Colon (tissue), 2 donors: ENCODE data around the gene CLNS1A.
"Not testable (repeated sequence)": the region's sequence is repeated elsewhere in the genome, so short reads cannot be mapped to it uniquely, and the experiment has no call there.

Source experiments
- FAIRE-seq: peaks from 2 replicates; lab custom pipeline; 2012; peaks lifted over from hg19 to GRCh38; lab: Jason Lieb, UNC
- donor health status: control.
- donor health status: control.

Gene CLNS1A

DNA sequence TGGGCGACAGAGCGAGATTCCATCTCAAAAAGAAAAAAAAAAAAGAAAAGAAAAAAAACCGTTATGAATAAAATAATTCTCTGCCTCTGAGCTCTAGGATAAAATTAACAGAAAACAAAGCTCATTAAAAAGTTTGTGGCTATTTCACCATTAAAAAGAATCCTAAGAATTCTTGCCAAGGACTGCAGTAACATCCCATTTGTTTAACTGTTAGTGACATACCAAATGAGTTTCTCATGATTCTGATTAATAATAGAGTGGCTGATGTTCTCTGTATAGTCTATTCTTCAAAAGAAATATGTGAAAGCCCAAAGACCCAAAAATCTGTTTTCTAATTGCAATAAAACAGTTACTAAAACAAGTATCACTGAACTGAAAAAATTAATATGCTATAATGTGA is 19.7 kb downstream of the CLNS1A start:
- no peak for FAIRE-seq

DNA sequence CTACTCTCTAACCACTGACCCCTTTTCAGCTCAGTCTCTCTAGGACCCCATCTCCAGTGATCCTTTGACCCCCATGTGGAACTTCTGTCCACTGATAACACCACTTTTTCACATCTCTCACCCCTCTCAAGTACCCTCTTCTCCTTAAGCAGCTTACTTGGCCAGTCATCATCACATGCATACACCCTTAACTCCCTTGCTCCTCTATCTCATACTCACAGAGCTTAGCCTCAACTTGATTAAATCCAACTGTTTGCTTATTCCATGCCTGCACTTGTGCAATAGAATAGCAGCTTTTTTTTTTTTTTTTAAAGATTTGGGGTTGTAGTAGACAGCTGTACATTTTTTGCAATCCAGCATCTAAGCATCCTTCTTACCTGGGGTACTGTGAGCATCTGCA is 25.7 kb downstream of the CLNS1A start:
- no peak for FAIRE-seq

DNA sequence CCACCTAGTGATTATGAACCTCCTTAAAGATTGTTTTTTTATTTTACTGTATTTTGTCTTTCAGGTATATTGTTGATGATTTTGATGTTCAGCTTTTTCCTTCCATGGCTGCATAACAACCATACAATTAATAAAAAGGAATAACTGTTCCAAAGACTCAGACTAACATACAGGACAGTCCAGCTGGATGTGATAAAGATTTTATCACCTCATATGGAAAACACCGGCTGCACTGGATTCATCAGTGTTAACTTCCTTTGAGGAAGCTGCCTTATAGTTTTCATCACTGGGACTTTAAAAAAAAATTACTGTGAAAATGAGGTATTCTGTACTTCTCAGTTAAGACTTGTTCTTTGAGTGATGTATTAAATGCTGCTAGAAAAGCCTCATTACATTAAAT is 28.4 kb downstream of the CLNS1A start:
- FAIRE-seq: no peak

DNA sequence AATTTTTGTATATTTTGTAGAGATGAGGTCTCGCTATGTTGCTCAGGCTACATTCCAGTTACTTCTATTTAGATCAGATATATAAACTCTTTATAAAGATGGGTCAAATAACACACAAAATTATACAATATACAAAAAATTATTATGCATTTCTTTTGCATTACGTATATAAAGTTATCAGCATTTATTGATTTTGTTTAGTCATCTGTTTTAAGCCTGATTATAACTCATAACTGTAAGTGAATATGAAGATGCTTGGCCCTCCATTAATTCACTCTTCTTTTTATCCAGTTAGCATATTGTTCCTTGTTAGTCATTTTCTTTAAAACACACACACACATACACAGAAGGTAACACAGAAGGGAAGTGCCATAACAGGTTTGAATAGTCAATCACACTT is 33.3 kb downstream of the CLNS1A start:
- no peak for FAIRE-seq

DNA sequence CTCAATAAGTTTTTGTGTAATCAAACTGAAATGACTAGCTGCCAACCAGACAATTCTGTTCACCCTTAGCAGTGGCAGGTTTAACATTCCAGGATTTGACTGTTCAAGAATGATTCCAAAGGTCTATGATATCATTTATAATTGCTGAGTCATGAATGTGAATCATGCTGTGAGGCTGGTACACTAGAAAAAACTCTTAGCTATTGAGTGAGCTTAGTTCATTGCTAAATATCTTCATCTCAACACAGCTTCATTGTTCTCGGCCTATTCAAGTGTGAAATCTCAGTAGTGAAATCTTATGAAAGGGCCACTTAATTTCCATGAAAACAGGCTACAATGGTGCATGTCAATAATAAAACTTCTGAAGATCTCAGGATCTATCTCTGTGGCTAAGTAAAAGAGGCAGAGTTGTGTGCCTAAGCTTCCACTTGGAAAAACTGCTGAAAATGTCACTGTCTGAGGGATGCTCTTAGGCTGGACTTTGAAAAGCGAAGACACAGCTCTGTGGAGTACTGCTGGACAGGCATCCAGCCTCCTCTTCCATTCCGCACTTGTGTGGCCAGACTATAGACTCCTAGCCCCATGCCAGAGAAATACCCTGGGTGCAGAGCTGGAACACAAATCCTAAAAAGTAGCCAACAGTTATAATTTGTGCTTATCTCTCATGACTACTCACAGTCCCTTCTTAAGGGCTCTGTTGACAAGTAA is 35.1 kb downstream of the CLNS1A start:
- FAIRE-seq: no peak

DNA sequence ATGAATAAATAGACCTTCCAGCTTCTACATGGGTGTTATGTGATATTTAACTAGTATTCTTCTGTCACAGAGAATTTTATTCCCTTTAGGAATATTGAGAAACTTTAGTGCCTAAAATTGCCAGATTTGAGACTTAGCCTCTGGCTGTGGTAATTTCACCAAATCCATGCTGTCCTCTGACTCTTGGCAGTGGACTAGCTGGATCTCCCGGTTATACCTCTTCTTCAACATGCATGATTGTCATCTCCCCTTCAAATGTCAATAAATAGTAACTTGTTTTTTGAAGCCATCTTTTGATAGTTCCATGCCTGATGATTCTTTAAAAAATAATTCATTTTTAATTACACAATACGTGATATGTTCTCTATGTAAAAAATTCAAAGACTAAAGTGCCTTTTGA is 39.4 kb downstream of the CLNS1A start:
- no peak for FAIRE-seq

DNA sequence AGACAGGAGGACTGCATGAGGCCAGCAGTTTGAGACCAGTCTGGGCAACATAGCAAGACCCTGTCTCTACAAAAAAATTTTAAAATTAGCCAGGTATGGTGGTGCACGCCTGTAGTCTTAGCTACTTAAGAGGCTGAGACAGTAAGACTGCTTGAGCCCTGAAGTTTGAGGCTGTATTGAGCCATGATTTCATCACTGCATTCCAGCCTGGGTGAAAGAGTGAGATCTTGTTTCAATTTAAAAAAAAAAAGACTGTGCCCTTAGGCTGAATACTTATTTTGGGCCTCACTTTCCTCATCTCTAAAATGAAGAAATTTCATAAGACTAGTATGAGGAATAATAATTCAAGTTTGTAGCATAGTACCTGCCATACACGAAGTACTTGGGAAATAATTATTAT is 41.0 kb downstream of the CLNS1A start:
- no peak for FAIRE-seq

DNA sequence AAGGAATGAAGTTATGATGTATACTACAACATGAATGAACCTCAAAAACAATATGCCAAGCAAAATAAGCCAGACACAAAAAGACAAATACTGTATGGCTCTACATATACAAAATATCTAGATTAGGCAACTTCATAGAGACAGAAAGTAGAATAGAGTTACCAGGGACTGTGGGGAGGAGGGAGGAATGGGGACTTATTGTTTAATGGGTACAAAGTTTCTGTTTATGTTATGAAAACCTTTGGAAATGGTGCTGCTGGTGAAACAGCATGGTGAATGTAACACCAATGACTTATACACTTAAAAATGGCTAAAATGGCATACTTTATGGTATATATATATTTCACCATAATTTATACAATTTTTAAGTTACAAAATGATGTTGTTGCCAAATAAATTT is 43.7 kb downstream of the CLNS1A start:
- no peak for FAIRE-seq

DNA sequence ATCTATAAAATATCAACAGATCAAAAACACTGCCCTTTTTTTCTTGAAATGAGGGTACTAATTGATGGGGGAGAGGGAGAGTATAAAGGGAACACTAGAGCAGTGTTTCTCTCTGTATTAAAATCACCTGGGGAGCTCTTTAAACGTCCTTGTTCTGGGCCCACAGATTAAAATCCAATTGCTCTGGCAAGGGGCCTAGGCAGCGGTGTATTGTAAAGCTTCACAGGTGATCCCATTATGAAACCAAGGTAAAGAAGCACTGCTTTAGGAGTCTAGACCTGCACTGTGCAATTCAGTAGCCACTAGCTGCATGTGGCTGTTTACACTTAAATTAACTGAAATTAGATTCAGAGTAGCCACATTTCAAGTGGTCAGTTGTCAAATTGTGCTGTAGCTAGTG is 44.9 kb downstream of the CLNS1A start:
- no peak for FAIRE-seq

DNA sequence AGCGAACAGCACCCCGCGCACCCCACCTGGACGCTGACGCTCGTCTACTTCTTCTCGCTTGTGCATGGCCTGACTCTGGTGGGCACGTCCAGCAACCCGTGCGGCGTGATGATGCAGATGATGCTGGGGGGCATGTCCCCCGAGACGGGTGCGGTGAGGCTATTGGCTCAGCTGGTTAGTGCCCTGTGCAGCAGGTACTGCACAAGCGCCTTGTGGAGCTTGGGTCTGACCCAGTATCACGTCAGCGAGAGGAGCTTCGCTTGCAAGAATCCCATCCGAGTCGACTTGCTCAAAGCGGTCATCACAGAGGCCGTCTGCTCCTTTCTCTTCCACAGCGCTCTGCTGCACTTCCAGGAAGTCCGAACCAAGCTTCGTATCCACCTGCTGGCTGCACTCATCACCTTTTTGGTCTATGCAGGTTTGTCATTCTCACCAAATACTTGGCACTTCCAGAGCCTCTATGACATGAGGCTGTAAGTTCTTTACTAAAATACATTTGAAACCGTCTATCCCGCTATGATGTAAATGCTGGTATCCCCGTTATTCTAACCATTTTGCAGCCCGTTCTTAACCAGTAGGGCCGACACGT is 47.3 kb downstream of the CLNS1A start:
- FAIRE-seq: no peak

DNA sequence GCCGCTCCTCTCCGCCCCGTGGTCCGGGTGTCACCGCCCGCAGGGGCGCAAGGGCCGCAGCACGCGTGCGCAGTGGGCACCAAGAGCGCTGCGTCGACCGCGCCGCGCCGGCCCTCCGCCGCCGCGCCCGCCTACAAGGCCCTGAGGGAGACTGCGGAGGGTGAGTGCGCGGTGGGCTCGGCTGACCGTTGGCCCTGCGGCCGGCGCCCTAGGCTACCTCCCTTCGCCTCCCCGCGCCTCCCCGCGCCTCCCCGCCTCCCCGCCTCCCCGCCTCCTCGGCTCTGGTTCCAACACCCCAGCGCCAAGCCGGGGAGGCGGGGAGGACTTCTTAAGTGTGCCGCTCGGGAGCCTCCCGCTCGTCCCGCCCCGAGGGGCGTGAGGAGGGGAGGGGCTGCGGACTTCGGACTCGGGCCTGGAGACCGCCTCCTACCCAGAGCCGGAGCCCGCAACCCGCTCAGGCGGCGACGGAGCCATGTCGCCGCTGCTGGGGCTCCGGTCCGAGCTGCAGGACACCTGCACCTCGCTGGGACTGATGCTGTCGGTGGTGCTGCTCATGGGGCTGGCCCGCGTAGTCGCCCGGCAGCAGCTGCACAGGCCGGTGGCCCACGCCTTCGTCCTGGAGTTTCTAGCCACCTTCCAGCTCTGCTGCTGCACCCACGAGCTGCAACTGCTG is 47.9 kb downstream of the CLNS1A start, which contains the start of gene AQP11:
AQP11 (plus strand) TSS at position 433 of the 673 bp plus-strand sequence; CDS start at position 473, 40 bp downstream.
- no peak for FAIRE-seq

DNA sequence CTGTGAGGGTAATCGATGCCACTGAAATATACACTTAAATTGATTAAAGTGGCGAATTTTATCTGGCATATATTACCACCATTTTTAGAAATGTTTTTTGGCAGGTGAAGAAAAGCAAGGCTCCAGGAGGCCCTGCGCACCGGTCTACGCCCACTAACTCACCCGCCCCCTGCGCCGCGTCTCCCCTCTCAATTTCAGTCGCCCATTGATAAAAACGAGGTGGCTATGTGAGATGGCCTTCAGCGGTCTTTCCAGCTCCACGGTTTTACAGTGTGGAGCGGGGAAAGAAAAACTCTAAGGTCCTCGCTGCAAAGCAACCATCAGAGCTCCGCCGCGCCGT is 48.4 kb downstream of the CLNS1A start:
- FAIRE-seq: no peak

DNA sequence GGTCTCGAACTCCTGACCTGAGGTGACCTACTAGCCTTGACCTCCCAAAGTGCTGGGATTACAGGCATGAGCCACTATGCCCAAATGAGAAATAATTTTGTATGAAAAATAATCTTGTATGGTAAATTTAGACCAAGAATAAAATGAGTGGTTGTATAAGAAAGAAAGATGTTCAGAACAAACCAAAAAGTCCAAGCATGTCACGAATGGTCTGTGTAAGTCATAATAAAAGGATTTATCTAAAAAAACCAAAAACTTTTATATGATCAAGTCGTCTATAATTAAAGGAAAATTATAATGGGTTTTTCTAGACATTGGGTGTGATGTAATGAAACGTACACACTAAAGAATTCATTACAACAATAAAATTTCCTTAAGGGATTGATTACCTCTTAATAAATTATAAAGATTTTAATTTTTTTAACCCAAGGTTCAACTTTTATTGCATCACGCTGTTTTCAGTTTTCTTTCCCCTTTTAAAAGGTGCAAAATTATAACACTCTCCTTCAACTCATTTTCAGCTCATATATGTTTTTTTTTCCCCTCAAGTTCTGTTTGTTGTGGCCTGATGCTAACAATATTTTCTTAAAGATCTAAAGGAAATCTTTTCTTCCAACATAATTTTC is 56.8 kb downstream of the CLNS1A start:
- FAIRE-seq: no peak

DNA sequence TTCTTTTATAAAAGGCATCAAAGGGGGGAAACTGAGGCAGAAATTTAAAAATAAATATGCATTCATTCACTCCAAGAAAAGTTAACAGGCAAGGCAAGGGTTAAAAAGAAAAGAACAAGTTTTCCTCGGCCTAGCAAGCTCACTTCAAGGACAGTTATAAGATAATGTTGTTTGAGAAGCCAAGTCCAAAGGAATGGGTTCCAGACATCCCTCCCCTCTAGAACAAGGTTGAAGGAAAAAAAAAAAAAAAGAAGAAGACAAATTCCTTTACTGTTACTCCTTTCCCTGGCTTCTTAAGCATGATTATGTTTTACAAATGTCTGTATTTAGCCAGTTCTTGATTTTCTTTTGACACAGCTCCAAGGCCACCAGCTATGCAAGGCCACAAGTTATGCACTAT is 62.2 kb downstream of the CLNS1A start:
- FAIRE-seq: not testable (repeated sequence)

DNA sequence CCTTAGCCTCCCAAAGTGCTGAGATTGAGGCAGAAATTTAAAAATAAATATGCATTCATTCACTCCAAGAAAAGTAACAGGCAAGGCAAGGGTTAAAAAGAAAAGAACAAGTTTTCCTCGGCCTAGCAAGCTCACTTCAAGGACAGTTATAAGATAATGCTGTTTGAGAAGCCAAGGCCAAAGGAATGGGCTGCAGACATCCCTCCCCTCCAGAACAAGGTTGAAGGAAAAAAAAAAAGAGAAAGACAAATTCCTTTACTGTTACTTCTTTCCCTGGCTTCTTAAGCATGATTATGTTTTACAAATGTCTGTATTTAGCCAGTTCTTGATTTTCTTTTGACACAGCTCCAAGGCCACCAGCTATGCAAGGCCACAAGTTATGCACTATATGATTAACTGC is 66.7 kb downstream of the CLNS1A start:
- FAIRE-seq: not testable (repeated sequence)

DNA sequence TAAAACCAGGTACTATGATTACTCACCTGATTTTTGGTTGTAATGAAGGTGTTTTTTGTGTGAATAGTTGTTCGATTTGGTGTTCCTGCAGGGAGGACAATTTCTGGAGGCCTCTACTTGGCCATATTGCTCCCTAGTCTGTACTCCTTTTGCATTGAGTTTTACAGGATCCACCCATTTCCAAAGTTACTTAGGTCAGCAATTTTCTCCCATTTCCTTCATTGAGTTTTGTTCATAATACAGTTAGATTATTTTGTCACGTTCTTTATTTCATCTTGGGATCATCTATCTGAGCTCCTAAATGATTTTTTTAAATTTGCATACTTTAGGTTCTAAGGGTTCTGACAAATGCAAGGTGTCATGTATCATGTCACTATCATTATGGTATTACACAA is 67.9 kb downstream of the CLNS1A start:
- FAIRE-seq: no peak

DNA sequence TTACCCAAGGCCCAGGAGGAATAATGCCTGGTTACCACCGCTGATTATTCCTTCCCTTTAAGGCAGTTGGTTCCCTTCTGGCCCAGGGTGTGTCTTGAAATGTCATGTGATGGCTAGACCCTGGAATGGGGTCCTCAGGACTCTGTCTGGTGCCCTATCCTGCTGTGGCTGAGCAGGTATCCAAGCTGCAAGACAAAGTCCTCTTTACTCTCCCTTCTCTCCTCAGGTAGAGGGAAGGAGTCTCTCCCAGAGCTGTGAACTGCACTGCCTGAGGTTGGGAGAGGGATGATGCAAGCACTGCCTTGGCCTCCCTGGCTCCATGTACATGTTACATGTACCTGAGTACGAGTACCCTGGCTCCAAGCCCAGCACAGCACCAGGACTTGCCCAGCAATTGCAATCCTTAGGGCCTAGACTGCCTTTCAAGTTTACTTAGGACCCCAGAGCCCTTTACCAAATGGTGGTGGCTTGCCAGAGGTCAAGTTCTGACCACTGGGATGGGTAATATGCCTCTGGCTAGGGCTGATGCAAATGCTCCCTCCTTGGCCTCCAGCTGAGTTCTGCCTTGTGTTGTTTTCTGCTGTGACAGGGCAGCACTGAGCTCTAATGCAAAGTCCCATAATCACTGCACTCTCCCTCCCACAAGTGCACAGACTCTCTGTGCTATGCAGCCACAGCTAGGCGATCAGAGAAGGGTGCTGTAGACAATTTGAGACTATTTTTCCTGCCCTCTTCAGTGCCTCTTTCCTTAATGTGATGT is 68.5 kb downstream of the CLNS1A start:
- no peak for FAIRE-seq

DNA sequence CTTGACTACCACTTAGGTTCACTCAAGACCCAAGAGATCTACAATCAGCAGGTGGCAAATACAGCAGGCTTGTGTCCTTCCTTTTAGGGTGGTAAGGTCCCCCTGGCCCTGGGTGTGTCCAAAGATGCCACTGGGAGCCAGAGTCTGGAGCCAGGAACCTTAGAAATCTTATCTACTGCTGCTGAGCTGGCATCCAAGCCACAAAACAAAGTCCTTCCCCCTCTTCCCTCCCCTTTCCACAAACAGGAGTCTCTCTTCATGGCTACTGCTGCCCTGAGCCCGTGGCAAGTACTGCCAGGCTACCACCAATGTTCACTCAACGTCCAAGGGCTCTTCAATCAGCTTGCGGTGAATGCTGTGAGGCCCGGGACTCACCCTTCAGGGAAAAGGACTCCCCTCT is 69.3 kb downstream of the CLNS1A start:
- no peak for FAIRE-seq
